ENCODE results near the gene TMC2. TPM values are rescaled to one million over a fixed set of nuclear protein-coding genes. Genes with fewer than 3 reads are reported as not detected.

Gene TMC2
- total RNA-seq, 1 experiment from 2014 or later = not detected

GRCh38 chr20:2559279-2559626 is 22.9 kb downstream of the TMC2 start:
- H3K27ac Mint-ChIP-seq (ENCODE audit: low read depth, unreplicated experiment) = no peak overlapping the region
- H3K4me1 Mint-ChIP-seq (ENCODE audit: insufficient read depth, unreplicated experiment) = peaks cover 5% of the 10 kb centered on the region
- no peak overlapping the region for H3K4me3 Mint-ChIP-seq (ENCODE audit: unreplicated experiment)
- intact Hi-C loops (cut with micrococcal nuclease) = no loop called here
- H3K9me3 Mint-ChIP-seq (ENCODE audit: unreplicated experiment) = no peaks in the 10 kb centered on the region
- ChIA-PET CTCF (interaction anchor here (0.5 to 1.3 kb wide), 2 partner anchors 37 to 50 kb away, joined by 3 to 4 read pairs; no protein-coding TSS in a partner anchor), POLR2A (interaction anchor here (0.5 kb wide), 1 partner anchor 99 kb away, joined by 4 read pairs; no protein-coding TSS in a partner anchor)
- DNase-seq (ENCODE audit: unreplicated experiment) = no peak
- no peak for TF ChIP-seq CTCF (IDR thresholded peaks at IDR 0.05; ENCODE audit: unreplicated experiment)
- no TSS peak for BruUV-seq (replicated peaks)
- no peaks in the 10 kb centered on the region for H3K36me3 Mint-ChIP-seq (ENCODE audit: insufficient read depth, unreplicated experiment)
- H3K27me3 Mint-ChIP-seq (ENCODE audit: insufficient read depth, unreplicated experiment) = peaks cover 66% of the 10 kb centered on the region

GRCh38 chr20:2559651-2560050 is 23.3 kb downstream of the TMC2 start:
- Mint-ChIP-seq H3K36me3 (ENCODE audit: insufficient read depth, unreplicated experiment) (no peaks in the 10 kb centered on the region), H3K27ac (ENCODE audit: low read depth, unreplicated experiment) (no peak overlapping the region), H3K27me3 (ENCODE audit: insufficient read depth, unreplicated experiment) (peaks cover 62% of the 10 kb centered on the region), H3K9me3 (ENCODE audit: unreplicated experiment) (no peaks in the 10 kb centered on the region), H3K4me3 (ENCODE audit: unreplicated experiment) (no peak overlapping the region), H3K4me1 (ENCODE audit: insufficient read depth, unreplicated experiment) (peaks cover 5% of the 10 kb centered on the region)
- no peak for DNase-seq (ENCODE audit: unreplicated experiment)
- CTCF ChIA-PET = no interaction called here
- no peak for TF ChIP-seq CTCF (IDR thresholded peaks at IDR 0.05; ENCODE audit: unreplicated experiment)
- intact Hi-C loops (cut with micrococcal nuclease) = no loop called here
- BruUV-seq (replicated peaks) = no TSS peak
- POLR2A ChIA-PET = no interaction called here

- ChIA-PET CTCF (interaction anchor here (1.0 to 1.1 kb wide), 2 partner anchors 43 to 190 kb away, joined by 3 read pairs; no protein-coding TSS in a partner anchor), POLR2A (no interaction called here)
- Mint-ChIP-seq H3K9me3 (ENCODE audit: unreplicated experiment) (no peaks in the 10 kb centered on the region), H3K4me3 (ENCODE audit: unreplicated experiment) (no peak overlapping the region), H3K36me3 (ENCODE audit: insufficient read depth, unreplicated experiment) (no peaks in the 10 kb centered on the region), H3K27ac (ENCODE audit: low read depth, unreplicated experiment) (no peak overlapping the region), H3K27me3 (ENCODE audit: insufficient read depth, unreplicated experiment) (peaks cover 50% of the 10 kb centered on the region), H3K4me1 (ENCODE audit: insufficient read depth, unreplicated experiment) (no peaks in the 10 kb centered on the region)
- no peak for DNase-seq (ENCODE audit: unreplicated experiment)
- BruUV-seq (replicated peaks) = no TSS peak
- TF ChIP-seq CTCF (IDR thresholded peaks at IDR 0.05; ENCODE audit: unreplicated experiment) = no peak
- intact Hi-C loops (cut with micrococcal nuclease) = no loop called here
Observed at GRCh38 chr20:2563116-2563515, 26.7 kb downstream of the TMC2 start.

GRCh38 chr20:2564406-2564805 is 28.0 kb downstream of the TMC2 start:
- Mint-ChIP-seq H3K27ac (ENCODE audit: low read depth, unreplicated experiment) (no peak overlapping the region), H3K9me3 (ENCODE audit: unreplicated experiment) (no peaks in the 10 kb centered on the region), H3K4me1 (ENCODE audit: insufficient read depth, unreplicated experiment) (no peaks in the 10 kb centered on the region), H3K36me3 (ENCODE audit: insufficient read depth, unreplicated experiment) (no peaks in the 10 kb centered on the region), H3K27me3 (ENCODE audit: insufficient read depth, unreplicated experiment) (peaks cover 50% of the 10 kb centered on the region), H3K4me3 (ENCODE audit: unreplicated experiment) (no peak overlapping the region)
- ChIA-PET CTCF (interaction anchor here (0.6 kb wide), 1 partner anchor 846 kb away, joined by 3 read pairs; no protein-coding TSS in a partner anchor), POLR2A (interaction anchor here (0.7 kb wide), 1 partner anchor 154 kb away, joined by 3 read pairs; no protein-coding TSS in a partner anchor)
- intact Hi-C loops (cut with micrococcal nuclease) = no loop called here
- no TSS peak for BruUV-seq (replicated peaks)
- no peak for TF ChIP-seq CTCF (IDR thresholded peaks at IDR 0.05; ENCODE audit: unreplicated experiment)
- no peak for DNase-seq (ENCODE audit: unreplicated experiment)

Data from MCF 10A (cell line).